PC-3 (cell line): ENCODE results near the gene HNMT. TPM values are rescaled to one million over a fixed set of nuclear protein-coding genes. Genes with fewer than 3 reads are reported as not detected.

Experiments
- ATAC-seq: fragments of 200-7000 bp; cut with Tn5 transposase; 2 replicates; pipeline ENCODE4 v1.9.1; 2020; ENCODE audit warnings: mild to moderate bottlenecking, moderate library complexity
- BruUV-seq: library from RNA; stranded (reverse); fragments of 400-500 nt; replicated peaks from 2 replicates; lab custom pipeline; 2021; lab: Mats Ljungman, UMichigan
- CTCF ChIA-PET: fragments of 300-600 bp; sonication (Branson Sonifier 250); formaldehyde crosslinking; loops from one replicate; lab custom pipeline; 2022; ENCODE audit warnings: antibody characterized with exemption; lab: Charles Lee
- POLR2A ChIA-PET: fragments of 300-600 bp; sonication (Branson Sonifier 250); formaldehyde crosslinking; loops from one replicate; lab custom pipeline; 2022; ENCODE audit warnings: antibody characterized with exemption; ENCODE audit not compliant: unreplicated experiment; lab: Charles Lee
- DNase-seq: peaks from one replicate; pipeline ENCODE4 v3.0.0-alpha.2; 2015
- H2AFZ ChIP-seq: fragments of 300-600 bp; sonication (generic); 2 replicates; pipeline ENCODE4 v1.6.0; 2016; ENCODE audit warnings: antibody characterized with exemption, low read length
- H3F3A ChIP-seq: fragments of 300-600 bp; sonication (generic); one replicate; pipeline ENCODE4 v1.6.0; 2017; ENCODE audit warnings: antibody characterized with exemption, low read length, control low read depth, mild to moderate bottlenecking; ENCODE audit not compliant: unreplicated experiment
- H3K27ac ChIP-seq: fragments of 300-600 bp; sonication (generic); 2 replicates; pipeline ENCODE4 v1.5.1; 2016; ENCODE audit warnings: mild to moderate bottlenecking, low read length
- H3K27me3 ChIP-seq: fragments of 300-600 bp; sonication (generic); 2 replicates; pipeline ENCODE4 v1.6.1; 2016; ENCODE audit warnings: low read length, mixed read lengths
- H3K36me3 ChIP-seq: fragments of 300-600 bp; sonication (generic); 2 replicates; pipeline ENCODE4 v1.6.1; 2016; ENCODE audit warnings: low read depth, mixed run types, low read length, mixed read lengths
- H3K4me1 ChIP-seq: fragments of 300-600 bp; sonication (generic); 2 replicates; pipeline ENCODE4 v1.5.1; 2016; ENCODE audit warnings: low read length; ENCODE audit not compliant: insufficient read depth
- H3K4me2 ChIP-seq: fragments of 300-600 bp; sonication (generic); 2 replicates; pipeline ENCODE4 v1.6.0; 2016; ENCODE audit warnings: low read length
- H3K4me3 ChIP-seq: fragments of 300-600 bp; sonication (generic); 2 replicates; pipeline ENCODE4 v1.5.1; 2016; ENCODE audit warnings: mild to moderate bottlenecking, low read length, mixed read lengths
- H3K79me2 ChIP-seq: fragments of 300-600 bp; sonication (generic); 2 replicates; pipeline ENCODE4 v1.6.1; 2017; ENCODE audit warnings: low read length, mixed read lengths
- H3K9ac ChIP-seq: fragments of 300-600 bp; sonication (generic); 2 replicates; pipeline ENCODE4 v1.6.0; 2016; ENCODE audit warnings: mild to moderate bottlenecking, low read length
- H3K9me2 ChIP-seq: fragments of 300-600 bp; sonication (generic); replicated peaks from 2 replicates; pipeline ENCODE4 v1.6.1; 2016; ENCODE audit warnings: mixed run types, low read length, mixed read lengths
- H3K9me3 ChIP-seq: fragments of 300-600 bp; sonication (generic); 2 replicates; pipeline ENCODE4 v1.6.1; 2016; ENCODE audit warnings: low read length, mixed read lengths
- H4K20me1 ChIP-seq: fragments of 300-600 bp; sonication (generic); 2 replicates; pipeline ENCODE4 v1.6.1; 2016; ENCODE audit warnings: low read length, mixed read lengths
- CTCF ChIP-seq: fragments of 300-600 bp; sonication (generic); conservative IDR thresholded peaks from 2 replicates; pipeline ENCODE4 v1.5.1; 2017; ENCODE audit warnings: antibody characterized with exemption, low read depth, mild to moderate bottlenecking, low read length
- EZH2 ChIP-seq: fragments of 300-600 bp; sonication (generic); IDR thresholded peaks from one replicate; pipeline ENCODE4 v1.6.1; 2017; ENCODE audit warnings: antibody characterized with exemption, mild to moderate bottlenecking, low read length; ENCODE audit not compliant: unreplicated experiment
- EZH2phosphoT487 ChIP-seq: fragments of 300-600 bp; sonication (generic); IDR thresholded peaks from 2 replicates; pipeline ENCODE4 v1.6.1; 2018; ENCODE audit warnings: mild to moderate bottlenecking, antibody characterized with exemption, low read length, borderline replicate concordance
- intact Hi-C: fragments of 100-400 bp; cut with micrococcal nuclease; formaldehyde crosslinking; loops from 2 replicates; pipeline ENCODE4 v1.9.0; 2023
- total RNA-seq: library from RNA; depleted of rRNA; stranded (reverse); fragments of >200 nt; gene quantifications from 2 replicates; pipeline ENCODE4 v1.2.3, GENCODE V29; 2014

Gene HNMT
- total RNA-seq, 1 experiment from 2014 or later = 7.1 TPM

GRCh38 chr2:138010890-138011289 is 46.6 kb downstream of the HNMT start:
- no peak for ATAC-seq
- TF ChIP-seq EZH2 (no peak), CTCF (no peak), EZH2phosphoT487 (no peak)

GRCh38 chr2:138012082-138012481 is 47.8 kb downstream of the HNMT start:
- intact Hi-C loops = no loop called here
- POLR2A ChIA-PET = no interaction called here
- Histone ChIP-seq H3K9me2 (no peaks in the 10 kb centered on the region), H4K20me1 (no peaks in the 10 kb centered on the region), H3K9ac (no peak overlapping the region), H3K9me3 (no peaks in the 10 kb centered on the region), H2AFZ (no peak overlapping the region), H3K27me3 (no peaks in the 10 kb centered on the region), H3F3A (no peaks in the 10 kb centered on the region), H3K4me3 (no peak overlapping the region), H3K79me2 (no peaks in the 10 kb centered on the region), H3K27ac (no peak overlapping the region), H3K4me1 (peaks cover 13% of the 10 kb centered on the region), H3K36me3 (no peaks in the 10 kb centered on the region), H3K4me2 (no peak overlapping the region)
- TF ChIP-seq EZH2 (no peak), CTCF (no peak), EZH2phosphoT487 (no peak)
- CTCF ChIA-PET = no interaction called here
- no TSS peak for BruUV-seq
- ATAC-seq (no peak), DNase-seq (no peak)

More at GRCh38 chr2:138010890-138011289, 46.6 kb downstream of the HNMT start:
- Histone ChIP-seq H3K9me3 (no peaks in the 10 kb centered on the region), H3K4me2 (no peak overlapping the region), H3K4me3 (no peak overlapping the region), H3K27me3 (no peaks in the 10 kb centered on the region), H3K9me2 (no peaks in the 10 kb centered on the region), H3K4me1 (peaks cover 3% of the 10 kb centered on the region; the same call in 1 of the 2 replicates), H4K20me1 (no peaks in the 10 kb centered on the region), H3K9ac (no peak overlapping the region), H3K27ac (no peak overlapping the region), H3K79me2 (no peaks in the 10 kb centered on the region), H3K36me3 (no peaks in the 10 kb centered on the region), H3F3A (no peaks in the 10 kb centered on the region), H2AFZ (no peak overlapping the region)
- POLR2A ChIA-PET = no interaction called here
- CTCF ChIA-PET = no interaction called here
- no TSS peak for BruUV-seq
- DNase-seq = no peak
- intact Hi-C loops = no loop called here

GRCh38 chr2:138012968-138013367 is 48.7 kb downstream of the HNMT start:
- H3K27ac ChIP-seq = no peak overlapping the region
- no peaks in the 10 kb centered on the region for H3K36me3 ChIP-seq
- peaks cover 17% of the 10 kb centered on the region for H3K4me1 ChIP-seq
- ChIA-PET POLR2A (no interaction called here), CTCF (no interaction called here)
- no peak overlapping the region for H3K4me2 ChIP-seq
- TF ChIP-seq CTCF (no peak), EZH2phosphoT487 (no peak)
- H3K27me3 ChIP-seq = no peaks in the 10 kb centered on the region
- no peak overlapping the region for H3K4me3 ChIP-seq
- H2AFZ ChIP-seq = no peak overlapping the region
- no peaks in the 10 kb centered on the region for H4K20me1 ChIP-seq
- H3K9ac ChIP-seq = no peak overlapping the region
- intact Hi-C loops = no loop called here
- H3K79me2 ChIP-seq = no peaks in the 10 kb centered on the region
- BruUV-seq = no TSS peak
- H3K9me2 ChIP-seq = no peaks in the 10 kb centered on the region
- ATAC-seq = no peak
- H3F3A ChIP-seq = no peaks in the 10 kb centered on the region
- no peak for DNase-seq
- H3K9me3 ChIP-seq = no peaks in the 10 kb centered on the region
